SK-N-MC (cell line): ENCODE results near the gene MANBA.

Experiments used
- DNase-seq: peaks from one replicate; pipeline ENCODE4 v3.0.0-alpha.2; 2011; ENCODE audit warnings: low read depth, low spot score
- H3K27ac ChIP-seq: fragments of 200-600 bp; sonication (generic); 2 replicates; pipeline ENCODE4 v1.5.1; 2016; ENCODE audit warnings: mixed run types
- H3K36me3 ChIP-seq: fragments of 200-600 bp; sonication (generic); 2 replicates; pipeline ENCODE4 v1.6.1; 2017; ENCODE audit warnings: antibody characterized with exemption, low read length, mixed read lengths; ENCODE audit not compliant: insufficient read depth
- H3K4me3 ChIP-seq: fragments of 200-600 bp; sonication (generic); 2 replicates; pipeline ENCODE4 v1.5.1; 2016
- H3K9ac ChIP-seq: fragments of 200-600 bp; sonication (generic); 2 replicates; pipeline ENCODE4 v1.8.0; 2017; ENCODE audit warnings: mixed run types, mixed read lengths; ENCODE audit not compliant: insufficient read length
- H3K9me3 ChIP-seq: fragments of 200-600 bp; sonication (generic); 2 replicates; pipeline ENCODE4 v1.6.1; 2017; ENCODE audit warnings: low read depth, mild to moderate bottlenecking, antibody characterized with exemption, low read length, moderate library complexity, mixed read lengths
- EZH2 ChIP-seq: fragments of 200-600 bp; sonication (generic); IDR thresholded peaks from one replicate; pipeline ENCODE4 v1.6.1; 2017; ENCODE audit warnings: antibody characterized with exemption
- FOXP2 ChIP-seq: optimal IDR thresholded peaks from 2 replicates; pipeline ENCODE3; 2011; ENCODE audit warnings: mild to moderate bottlenecking, moderate library complexity; ENCODE audit not compliant: insufficient read depth; ENCODE audit errors: extremely low read length, control extremely low read depth
- POLR2AphosphoS5 ChIP-seq: IDR thresholded peaks from 2 replicates; pipeline ENCODE4 v1.6.1; 2012; ENCODE audit warnings: mild to moderate bottlenecking, low read depth, low read length, borderline replicate concordance

Gene MANBA

DNA sequence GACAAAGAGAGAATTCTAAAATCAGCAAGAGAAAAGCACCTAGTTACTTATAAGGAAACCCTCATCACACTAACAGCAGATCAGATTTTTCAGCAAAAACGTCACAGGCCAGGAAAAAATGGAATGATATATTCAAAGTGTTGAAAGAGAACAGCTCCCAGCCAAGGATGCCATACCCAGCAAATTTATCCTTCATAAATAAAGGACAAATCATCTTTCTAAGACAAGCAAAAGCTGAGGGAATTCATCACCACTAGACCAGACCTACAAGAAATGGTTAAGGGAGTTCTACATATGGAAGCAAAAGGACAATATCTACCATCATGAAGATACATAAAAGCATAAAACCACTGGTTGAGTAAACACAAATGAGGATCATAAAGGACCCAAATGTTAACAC, 53.6 kb downstream of the MANBA start:
- TF ChIP-seq FOXP2, result no peak
- H3K27ac ChIP-seq, result no peak overlapping the region
- no peak for DNase-seq
- H3K9ac ChIP-seq, result no peak overlapping the region
- H3K4me3 ChIP-seq, result no peak overlapping the region
- H3K36me3 ChIP-seq, result no peaks in the 10 kb centered on the region
- no peaks in the 10 kb centered on the region for H3K9me3 ChIP-seq

DNA sequence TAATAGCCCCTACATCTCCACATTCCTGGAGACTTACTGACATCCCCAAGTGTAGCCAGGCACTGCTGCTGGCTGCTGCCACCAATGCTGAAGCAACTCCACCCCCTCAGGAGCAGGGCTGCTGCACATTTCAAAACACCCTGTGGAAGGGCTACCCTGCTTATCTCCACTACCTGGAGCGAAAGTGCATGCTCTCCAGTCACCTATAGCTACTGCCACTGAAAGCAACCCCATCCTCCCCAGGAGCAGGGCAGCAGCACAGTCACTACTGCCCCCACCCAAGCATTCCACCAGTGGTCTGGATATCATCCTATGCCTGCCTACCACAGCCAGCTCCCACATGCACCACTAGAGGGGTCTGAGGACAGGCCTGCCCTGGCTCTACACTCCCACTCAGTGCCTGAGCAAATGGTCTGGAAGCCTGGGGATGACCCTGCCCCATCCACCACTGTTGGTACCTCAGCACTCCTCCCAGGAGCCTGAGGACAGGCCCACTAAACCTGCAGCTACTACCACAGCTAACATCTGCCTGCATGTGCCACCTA, 55.3 kb downstream of the MANBA start:
- DNase-seq, result no peak
- H3K4me3 ChIP-seq, result no peak overlapping the region
- TF ChIP-seq EZH2, result no peak
- no peak for TF ChIP-seq FOXP2
- no peak for TF ChIP-seq POLR2AphosphoS5
- no peaks in the 10 kb centered on the region for H3K9me3 ChIP-seq
- H3K36me3 ChIP-seq, result no peaks in the 10 kb centered on the region
- H3K27ac ChIP-seq, result no peak overlapping the region
- no peak overlapping the region for H3K9ac ChIP-seq

DNA sequence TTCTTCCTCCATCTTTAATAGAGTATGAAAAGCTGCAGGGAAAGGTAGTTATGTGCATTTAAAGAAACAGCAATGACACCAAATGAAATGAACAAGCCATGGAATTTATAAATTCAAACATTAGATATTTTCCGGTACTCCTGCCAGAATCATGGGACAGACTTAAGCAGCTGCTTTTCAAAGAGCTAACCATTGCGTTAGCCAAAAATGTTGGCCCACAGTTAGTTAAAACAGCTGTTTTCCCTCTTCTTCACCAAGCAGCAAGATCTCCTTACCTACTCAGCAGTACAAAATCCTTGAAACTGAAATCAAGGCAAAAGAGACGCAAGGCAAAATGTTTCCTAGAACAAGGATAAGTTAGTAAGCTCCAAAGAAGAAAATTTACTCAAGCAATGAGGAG, 64.0 kb downstream of the MANBA start:
- no peak overlapping the region for H3K27ac ChIP-seq
- H3K36me3 ChIP-seq, result no peaks in the 10 kb centered on the region
- no peak overlapping the region for H3K4me3 ChIP-seq
- H3K9me3 ChIP-seq, result no peaks in the 10 kb centered on the region
- DNase-seq, result no peak
- no peak overlapping the region for H3K9ac ChIP-seq
- TF ChIP-seq POLR2AphosphoS5 (no peak), EZH2 (no peak), FOXP2 (no peak)

DNA sequence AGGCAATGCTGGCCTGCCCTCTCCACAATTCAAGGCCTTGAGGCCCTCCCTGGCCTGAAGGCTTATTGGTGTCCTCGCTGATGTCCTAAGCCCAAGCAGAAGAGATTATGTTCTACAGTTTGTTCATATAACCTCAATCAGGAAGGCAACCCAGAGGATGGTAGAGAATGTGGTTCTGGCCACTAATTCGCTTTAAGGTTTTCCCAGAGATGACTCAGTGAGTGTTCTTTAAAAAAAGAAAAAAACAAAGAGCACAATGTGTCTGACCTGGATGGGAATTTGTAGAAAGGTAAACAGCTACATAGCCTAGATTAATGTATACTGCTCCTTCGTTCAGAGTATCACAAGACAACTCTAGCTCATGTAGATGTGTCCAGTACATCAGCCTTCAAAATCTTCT, 66.0 kb downstream of the MANBA start:
- Histone ChIP-seq H3K27ac (no peak overlapping the region), H3K9ac (no peak overlapping the region), H3K9me3 (no peaks in the 10 kb centered on the region), H3K4me3 (no peak overlapping the region), H3K36me3 (no peaks in the 10 kb centered on the region)
- DNase-seq, result no peak
- TF ChIP-seq FOXP2 (no peak), POLR2AphosphoS5 (no peak), EZH2 (no peak)

DNA sequence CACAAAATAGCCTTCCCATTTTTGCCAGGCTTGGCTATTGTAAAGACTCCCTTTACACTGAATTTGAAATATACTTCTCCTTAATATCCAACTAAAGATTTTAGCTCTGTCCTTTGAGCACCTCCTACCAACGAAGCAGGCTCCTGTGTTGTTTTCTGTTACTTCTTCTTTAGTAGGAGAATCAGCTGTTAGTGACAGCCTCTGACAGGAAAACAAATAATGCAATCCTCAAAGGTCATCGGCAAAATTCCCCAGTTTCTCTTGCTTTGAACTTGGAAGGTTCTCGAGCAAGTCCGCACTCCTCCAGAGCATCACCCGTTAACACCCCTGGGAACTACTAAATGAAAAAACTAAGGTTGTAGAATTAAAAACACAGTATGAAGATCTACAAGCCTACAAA, 66.9 kb downstream of the MANBA start:
- TF ChIP-seq FOXP2 (no peak), POLR2AphosphoS5 (no peak), EZH2 (no peak)
- Histone ChIP-seq H3K4me3 (no peak overlapping the region), H3K9me3 (no peaks in the 10 kb centered on the region), H3K9ac (no peak overlapping the region), H3K27ac (no peak overlapping the region), H3K36me3 (no peaks in the 10 kb centered on the region)
- DNase-seq, result no peak

DNA sequence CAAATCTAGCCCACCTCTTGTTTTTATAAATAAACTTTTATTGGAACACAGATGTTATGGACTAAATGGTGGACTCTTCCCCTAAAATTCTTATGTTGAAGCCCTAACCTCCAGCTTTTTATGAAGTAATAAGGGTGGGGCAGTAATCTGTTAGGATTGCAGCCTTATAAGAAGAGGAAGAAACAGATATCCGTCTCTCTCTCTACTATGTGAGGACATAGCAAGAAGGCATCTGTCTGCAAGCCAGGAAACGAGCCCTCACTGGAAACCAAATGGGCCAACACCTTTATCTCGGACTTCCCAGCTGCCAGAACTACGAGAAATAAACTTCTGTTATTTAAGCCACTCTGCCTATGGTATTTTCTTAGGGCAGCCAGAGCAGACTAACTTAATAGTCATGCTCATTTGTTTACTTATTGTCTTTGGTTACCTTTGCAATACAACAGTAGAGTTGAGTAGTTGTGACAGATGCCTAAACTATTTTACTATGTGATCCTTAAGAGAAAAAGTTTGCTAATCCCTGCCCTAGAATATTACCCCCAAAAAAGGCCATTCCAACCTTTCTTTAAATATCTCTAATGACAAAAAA, 67.4 kb downstream of the MANBA start:
- Histone ChIP-seq H3K9me3 (no peaks in the 10 kb centered on the region), H3K27ac (no peak overlapping the region), H3K9ac (no peak overlapping the region), H3K4me3 (no peak overlapping the region), H3K36me3 (no peaks in the 10 kb centered on the region)
- TF ChIP-seq EZH2, result no peak
- no peak for TF ChIP-seq FOXP2
- no peak for TF ChIP-seq POLR2AphosphoS5
- no peak for DNase-seq

DNA sequence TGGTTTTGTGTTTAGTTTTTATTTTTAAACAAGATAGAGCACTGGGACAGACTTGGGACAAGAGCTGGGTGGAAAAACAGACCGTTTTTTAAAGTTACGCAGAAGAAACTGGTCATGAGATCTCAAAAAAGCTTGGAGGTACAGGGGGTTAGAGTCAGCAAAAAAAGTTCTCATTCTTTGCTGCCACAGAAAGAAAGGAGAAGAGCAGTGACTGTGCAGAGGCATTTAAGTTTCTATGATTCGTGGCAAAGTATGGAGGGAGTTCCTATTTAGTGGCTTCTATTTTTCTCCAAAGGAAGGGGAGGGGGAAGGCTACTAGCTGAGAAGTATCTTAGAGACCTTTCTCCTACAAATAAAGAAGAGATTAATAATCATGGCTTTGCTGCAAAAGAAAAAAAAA, 68.3 kb downstream of the MANBA start:
- TF ChIP-seq FOXP2 (no peak), EZH2 (no peak), POLR2AphosphoS5 (no peak)
- H3K9me3 ChIP-seq, result no peaks in the 10 kb centered on the region

DNA sequence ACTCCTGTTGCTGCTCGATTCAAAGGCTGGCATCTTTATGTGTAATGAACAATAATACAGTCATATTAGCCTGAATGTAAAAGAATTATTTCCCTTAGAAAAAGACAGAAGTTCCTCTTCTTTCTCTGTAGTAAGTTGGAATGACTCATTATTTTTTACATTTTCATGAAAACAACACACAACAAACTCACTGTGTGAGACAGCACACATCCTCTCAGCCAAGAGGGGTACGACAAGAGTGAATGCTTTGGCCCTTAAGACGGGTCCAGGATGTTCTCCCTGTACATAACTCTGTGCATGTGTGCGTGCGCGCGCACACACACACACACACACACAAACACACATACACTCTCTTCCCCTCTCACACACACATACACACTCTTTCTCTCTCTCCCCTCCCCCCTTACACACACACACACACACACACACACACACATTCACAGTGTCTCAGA, 72.8 kb downstream of the MANBA start:
- DNase-seq, result no peak
- no peak overlapping the region for H3K27ac ChIP-seq
- H3K9me3 ChIP-seq, result no peaks in the 10 kb centered on the region
- H3K9ac ChIP-seq, result no peak overlapping the region
- no peaks in the 10 kb centered on the region for H3K36me3 ChIP-seq
- TF ChIP-seq POLR2AphosphoS5, result no peak
- no peak for TF ChIP-seq FOXP2
- TF ChIP-seq EZH2, result no peak
- no peak overlapping the region for H3K4me3 ChIP-seq

More for the DNA sequence above, 68.3 kb downstream of the MANBA start:
- H3K27ac ChIP-seq, result no peak overlapping the region
- no peaks in the 10 kb centered on the region for H3K36me3 ChIP-seq
- H3K9ac ChIP-seq, result no peak overlapping the region
- DNase-seq, result no peak
- H3K4me3 ChIP-seq, result no peak overlapping the region

DNA sequence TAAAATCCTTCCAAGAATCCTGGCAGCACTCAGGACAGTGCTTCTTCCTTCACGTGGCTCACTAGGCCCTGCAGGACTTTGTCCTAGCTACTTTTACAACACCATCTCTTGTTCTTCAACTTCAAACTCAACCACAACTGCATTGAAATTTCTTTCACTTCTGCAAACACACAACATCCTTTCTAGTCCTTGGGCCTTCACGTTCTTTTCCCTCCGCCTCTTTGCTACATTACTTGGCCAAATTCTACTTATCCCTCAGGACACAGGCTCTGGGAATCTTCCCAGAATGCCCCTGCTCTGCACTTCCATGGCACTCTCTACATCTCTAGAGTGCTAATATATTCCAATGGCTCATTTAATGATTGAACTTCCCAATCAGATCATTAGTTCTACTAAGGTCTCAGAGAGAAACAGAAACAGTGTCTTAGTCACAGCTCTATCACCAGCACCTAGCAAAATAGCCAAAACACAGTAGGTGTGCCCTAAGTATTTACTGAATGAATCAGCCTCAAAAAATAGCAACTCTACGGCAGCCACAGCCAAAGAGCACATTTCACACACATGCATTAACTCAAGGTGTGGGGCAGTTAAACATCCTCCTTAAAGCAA, 73.3 kb downstream of the MANBA start:
- no peak overlapping the region for H3K27ac ChIP-seq
- no peaks in the 10 kb centered on the region for H3K36me3 ChIP-seq
- H3K4me3 ChIP-seq, result no peak overlapping the region
- TF ChIP-seq POLR2AphosphoS5 (no peak), FOXP2 (no peak), EZH2 (no peak)
- H3K9me3 ChIP-seq, result no peaks in the 10 kb centered on the region
- H3K9ac ChIP-seq, result no peak overlapping the region
- no peak for DNase-seq

DNA sequence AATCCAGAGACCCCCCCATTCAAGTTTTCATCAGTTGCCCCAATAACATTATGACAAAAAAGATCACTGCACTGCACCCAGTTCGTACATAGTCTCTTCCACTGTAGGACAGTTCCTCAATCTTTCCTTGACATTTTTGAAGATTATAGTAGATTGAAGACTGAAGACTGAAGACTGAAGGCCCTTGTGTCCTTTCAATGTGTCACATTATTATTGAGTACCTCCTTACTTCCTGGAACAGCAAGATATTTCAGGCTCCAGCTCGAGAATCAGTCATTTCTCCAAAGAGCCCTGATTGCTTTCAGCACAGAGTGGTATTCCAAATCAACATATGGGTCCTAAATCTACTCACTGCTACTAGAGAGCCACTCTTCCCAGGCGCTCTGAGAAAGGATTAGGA, 75.0 kb downstream of the MANBA start:
- TF ChIP-seq POLR2AphosphoS5, result no peak
- TF ChIP-seq EZH2, result no peak
- no peak for TF ChIP-seq FOXP2
- H3K9ac ChIP-seq, result no peak overlapping the region
- H3K36me3 ChIP-seq, result no peaks in the 10 kb centered on the region
- DNase-seq, result no peak
- no peak overlapping the region for H3K27ac ChIP-seq
- H3K9me3 ChIP-seq, result no peaks in the 10 kb centered on the region
- no peak overlapping the region for H3K4me3 ChIP-seq
